Stimulated activated CD8-positive, alpha-beta memory T cell treated with anti-CD3 and anti-CD28 coated beads, Interleukin-4, amount 100 ng/mL, for 48 hours (primary cell): ENCODE measurements around the gene EIF4A3.

Experiments used
- DNase-seq: peaks from one replicate; pipeline ENCODE4 v3.0.0-alpha.2; 2020

The EIF4A3 gene

GRCh38 chr17:80132906-80133625, 13.9 kb downstream of the EIF4A3 start:
- DNase-seq, result no peak

- DNase-seq, result no peak
Measured at GRCh38 chr17:80130992-80131391, 15.9 kb downstream of the EIF4A3 start.

DNA sequence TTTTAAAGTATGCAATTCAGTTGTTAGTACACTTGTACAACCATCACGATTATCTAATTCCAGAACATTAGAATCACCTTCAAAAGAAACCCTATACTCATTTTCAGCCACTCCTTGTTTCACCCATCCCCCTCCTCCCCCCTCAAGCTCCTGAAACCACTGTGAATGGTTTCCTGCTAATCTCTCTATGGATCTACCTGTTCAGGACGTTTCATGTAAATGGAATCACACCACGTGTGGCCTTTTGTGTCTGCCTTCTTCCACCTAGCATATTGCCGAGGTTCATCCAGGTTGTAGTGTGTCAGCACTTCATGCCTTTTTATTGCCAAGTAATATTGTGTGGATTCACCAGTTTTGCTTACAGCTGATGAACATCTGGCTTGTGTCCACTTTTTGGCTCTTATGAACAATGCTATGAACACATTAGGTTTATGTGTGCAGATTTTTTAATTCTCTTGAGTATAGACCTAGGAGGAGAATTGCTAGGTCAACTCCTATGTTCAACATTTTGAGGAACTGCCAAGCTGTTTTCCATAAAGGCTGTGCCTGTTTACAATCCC, 17.8 kb downstream of the EIF4A3 start:
- no peak for DNase-seq

DNA sequence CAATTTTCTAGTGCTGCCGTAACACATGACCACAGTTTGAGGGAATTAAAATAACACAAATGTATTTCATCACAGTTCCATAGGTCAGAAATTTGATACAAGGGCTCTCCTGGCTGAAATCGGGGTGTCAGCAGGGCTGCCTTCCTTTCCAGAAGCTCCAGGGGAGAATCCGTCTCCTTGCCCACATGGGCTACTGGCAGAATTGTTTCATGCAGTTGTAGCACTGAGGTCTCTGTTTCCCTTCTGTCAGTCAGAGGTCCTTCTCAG, 20.5 kb downstream of the EIF4A3 start:
- no peak for DNase-seq

- DNase-seq, result no peak
Measured at GRCh38 chr17:80125656-80126448, 21.1 kb downstream of the EIF4A3 start.

GRCh38 chr17:80124351-80124981, 22.5 kb downstream of the EIF4A3 start:
- no peak for DNase-seq

DNA sequence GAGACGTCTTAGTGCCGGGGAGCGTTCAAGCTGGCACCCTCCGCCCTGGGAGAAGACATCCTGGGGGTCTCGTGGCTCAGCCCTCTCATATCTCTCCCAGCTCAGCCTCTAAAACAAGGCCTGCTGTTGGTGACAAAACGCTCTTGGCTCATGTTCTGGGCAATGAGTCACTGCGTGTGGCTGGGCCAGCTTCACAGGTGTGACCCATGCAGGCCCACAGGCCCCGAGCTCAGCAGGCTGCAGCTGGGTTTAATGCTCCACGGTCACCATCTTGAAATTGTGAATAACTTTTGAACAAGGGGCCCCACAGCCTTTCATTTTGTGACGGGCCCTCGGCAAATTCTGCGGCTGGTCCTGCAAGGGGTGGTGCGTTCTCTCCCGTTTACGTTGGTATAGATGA, 23.1 kb downstream of the EIF4A3 start:
- DNase-seq, result no peak

- DNase-seq, result no peak
Measured at GRCh38 chr17:80122926-80123505, 23.9 kb downstream of the EIF4A3 start.

DNA sequence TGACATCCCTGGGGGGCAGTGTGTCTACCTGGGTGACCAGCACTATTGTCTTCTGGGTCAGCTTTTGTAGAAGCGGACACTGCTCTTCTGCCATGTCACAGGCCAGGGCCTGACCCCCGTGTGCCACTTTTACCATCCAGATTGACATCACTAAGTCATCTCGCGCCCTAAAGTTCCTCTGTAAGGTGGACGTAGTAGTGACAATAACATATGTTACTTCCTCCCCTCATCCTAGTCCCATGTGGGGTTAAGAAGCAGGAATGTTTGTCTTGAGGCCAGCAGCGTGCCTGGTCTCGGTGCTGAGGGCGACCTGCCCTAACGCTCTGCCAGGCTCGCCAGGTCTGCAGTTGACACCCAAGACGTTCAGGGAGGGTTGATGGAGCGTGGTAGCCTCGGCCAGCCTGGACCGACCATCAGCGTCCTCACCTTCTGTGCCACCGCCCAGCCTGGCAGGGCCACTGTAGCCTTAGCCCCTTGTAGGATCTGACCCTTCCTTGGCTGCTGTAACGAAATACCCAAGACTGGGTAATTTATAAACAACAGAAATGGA, 24.8 kb downstream of the EIF4A3 start:
- DNase-seq, result no peak

- DNase-seq, result no peak
Measured at GRCh38 chr17:80119839-80120238, 27.1 kb downstream of the EIF4A3 start.

- DNase-seq, result no peak
Measured at GRCh38 chr17:80119271-80119791, 27.6 kb downstream of the EIF4A3 start.

GRCh38 chr17:80118601-80119270, 28.2 kb downstream of the EIF4A3 start:
- DNase-seq, result no peak

DNA sequence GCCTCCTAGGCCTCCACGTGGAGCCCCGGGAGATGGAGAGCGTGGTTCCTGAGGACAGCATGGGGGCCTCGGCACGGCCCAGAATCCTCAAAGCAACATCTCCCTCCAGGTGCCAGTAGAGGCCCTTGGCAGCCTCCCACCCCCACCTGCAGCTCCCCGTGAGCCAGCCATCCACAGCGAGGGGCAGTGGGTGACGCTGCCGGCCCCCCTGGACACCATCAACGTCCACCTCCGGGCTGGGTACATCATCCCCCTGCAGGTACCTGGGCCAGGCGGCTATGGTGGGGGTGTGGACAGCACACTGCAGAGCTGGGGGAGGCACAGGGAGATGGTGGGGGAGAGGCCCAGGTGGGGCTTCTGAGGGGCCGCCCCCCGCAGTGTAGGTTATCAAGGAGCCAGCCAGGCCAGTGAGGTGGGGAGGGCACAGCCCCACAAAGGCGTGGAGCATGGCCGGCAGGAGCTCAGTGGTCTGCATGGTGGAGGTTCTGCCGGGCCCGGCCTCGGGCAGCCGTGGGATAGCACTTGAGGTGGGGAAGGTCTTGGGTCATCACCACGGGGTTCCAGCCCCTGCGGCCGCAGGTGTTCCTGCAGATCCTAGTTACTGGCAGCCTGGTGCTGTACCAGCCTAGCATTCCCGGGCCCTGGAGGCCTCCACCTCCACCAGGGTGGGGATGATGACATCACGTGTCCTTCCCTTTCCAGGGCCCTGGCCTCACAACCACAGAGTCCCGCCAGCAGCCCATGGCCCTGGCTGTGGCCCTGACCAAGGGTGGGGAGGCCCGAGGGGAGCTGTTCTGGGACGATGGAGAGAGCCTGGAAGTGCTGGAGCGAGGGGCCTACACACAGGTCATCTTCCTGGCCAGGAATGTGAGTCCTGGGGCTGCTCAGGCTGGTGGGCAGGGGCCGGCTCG, 29.2 kb downstream of the EIF4A3 start:
- no peak for DNase-seq

GRCh38 chr17:80116921-80117380, 30.0 kb downstream of the EIF4A3 start:
- no peak for DNase-seq

DNA sequence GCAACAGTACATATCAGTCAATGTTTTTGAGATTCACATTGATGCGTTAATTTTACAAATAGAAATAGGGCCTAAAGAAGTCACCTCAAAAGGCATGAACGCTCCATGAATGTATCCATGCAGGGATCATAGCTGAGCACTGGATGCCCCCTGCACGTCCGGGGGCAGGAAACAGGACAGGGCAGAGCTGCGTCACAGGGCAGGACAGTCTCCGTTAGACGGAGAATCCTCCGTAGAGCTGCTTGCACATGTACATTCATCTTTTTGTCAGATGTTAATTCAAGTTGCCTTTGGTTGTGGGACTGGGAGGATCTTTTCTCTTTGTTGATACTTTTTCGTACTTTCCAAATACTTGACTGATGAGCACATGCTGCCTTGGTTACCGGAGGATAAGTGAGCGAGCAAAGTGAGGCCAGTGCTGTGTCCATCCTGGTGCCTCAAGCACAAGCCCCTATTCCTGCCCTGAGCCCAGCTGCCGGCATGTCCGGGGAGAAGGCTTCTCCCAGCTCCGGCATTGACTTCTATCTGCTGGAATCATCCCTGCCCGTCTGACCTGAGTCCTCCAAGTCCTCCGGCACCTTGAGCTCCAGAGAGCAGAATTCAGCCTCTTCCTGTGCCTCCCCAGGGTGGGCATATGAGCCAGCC, 30.5 kb downstream of the EIF4A3 start:
- no peak for DNase-seq

GRCh38 chr17:80115159-80115558, 31.8 kb downstream of the EIF4A3 start:
- no peak for DNase-seq

- DNase-seq, result no peak
Measured at GRCh38 chr17:80114758-80115157, 32.2 kb downstream of the EIF4A3 start.

GRCh38 chr17:80113033-80113484, 33.9 kb downstream of the EIF4A3 start:
- no peak for DNase-seq

GRCh38 chr17:80112471-80113032, 34.4 kb downstream of the EIF4A3 start:
- no peak for DNase-seq
